Liver (tissue), 2 donors: ENCODE results near the gene DNAJA4.

ENCODE experiments used
- YY1 ChIP-seq: IDR thresholded peaks from 2 replicates; pipeline ENCODE4 v1.6.1; 2016; ENCODE audit warnings: antibody characterized with exemption, mild to moderate bottlenecking
- TF ChIP-seq, protein P1 (sequence below): fragments of 150-350 bp; IDR thresholded peaks from 2 replicates; pipeline ENCODE4 v1.5.1; 2017; ENCODE audit warnings: improper control_type of control experiment, low read depth, low read length; ENCODE audit not compliant: missing input control
- donor health status: healthy.

DNA sequence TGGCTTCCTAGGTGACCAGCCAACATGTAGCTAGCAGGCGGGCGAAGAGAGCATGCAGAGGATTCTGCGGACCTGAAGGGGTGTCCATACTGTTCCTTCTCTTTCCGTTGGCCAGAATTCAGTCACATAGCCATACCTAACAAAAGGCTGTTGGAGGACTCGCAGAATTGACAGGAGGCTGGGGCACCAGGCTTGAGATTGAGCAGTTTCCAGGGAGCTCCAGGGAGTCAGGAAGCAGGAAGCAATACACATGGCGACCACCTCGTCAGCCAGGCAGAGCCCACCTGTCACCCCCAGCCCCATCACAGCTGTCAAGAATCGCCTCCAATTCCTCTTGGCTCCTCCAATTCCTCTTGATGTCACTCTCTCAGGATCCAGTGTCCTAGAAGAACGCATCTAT lies 13.2 kb upstream of the DNAJA4 start:
- TF ChIP-seq, protein P1, sequence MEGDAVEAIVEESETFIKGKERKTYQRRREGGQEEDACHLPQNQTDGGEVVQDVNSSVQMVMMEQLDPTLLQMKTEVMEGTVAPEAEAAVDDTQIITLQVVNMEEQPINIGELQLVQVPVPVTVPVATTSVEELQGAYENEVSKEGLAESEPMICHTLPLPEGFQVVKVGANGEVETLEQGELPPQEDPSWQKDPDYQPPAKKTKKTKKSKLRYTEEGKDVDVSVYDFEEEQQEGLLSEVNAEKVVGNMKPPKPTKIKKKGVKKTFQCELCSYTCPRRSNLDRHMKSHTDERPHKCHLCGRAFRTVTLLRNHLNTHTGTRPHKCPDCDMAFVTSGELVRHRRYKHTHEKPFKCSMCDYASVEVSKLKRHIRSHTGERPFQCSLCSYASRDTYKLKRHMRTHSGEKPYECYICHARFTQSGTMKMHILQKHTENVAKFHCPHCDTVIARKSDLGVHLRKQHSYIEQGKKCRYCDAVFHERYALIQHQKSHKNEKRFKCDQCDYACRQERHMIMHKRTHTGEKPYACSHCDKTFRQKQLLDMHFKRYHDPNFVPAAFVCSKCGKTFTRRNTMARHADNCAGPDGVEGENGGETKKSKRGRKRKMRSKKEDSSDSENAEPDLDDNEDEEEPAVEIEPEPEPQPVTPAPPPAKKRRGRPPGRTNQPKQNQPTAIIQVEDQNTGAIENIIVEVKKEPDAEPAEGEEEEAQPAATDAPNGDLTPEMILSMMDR: no peak
- no peak for TF ChIP-seq YY1
